ENCODE results near the gene ZDHHC18.
"Not testable (repeated sequence)": the region's sequence is repeated elsewhere in the genome, so short reads cannot be mapped to it uniquely, and the experiment has no call there.

Gene ZDHHC18

GRCh38 chr1:26837665-26838064, 11.2 kb downstream of the ZDHHC18 start:
- not testable (repeated sequence) for DNase-seq

GRCh38 chr1:26838474-26839338, 12.2 kb downstream of the ZDHHC18 start:
- no peak for DNase-seq

GRCh38 chr1:26839339-26839722, 12.8 kb downstream of the ZDHHC18 start:
- no peak for DNase-seq

GRCh38 chr1:26839779-26840178, 13.3 kb downstream of the ZDHHC18 start:
- DNase-seq, result no peak

GRCh38 chr1:26844424-26845196, 18.1 kb downstream of the ZDHHC18 start:
- DNase-seq, result no peak

GRCh38 chr1:26847826-26848225, 21.3 kb downstream of the ZDHHC18 start:
- not testable (repeated sequence) for DNase-seq

GRCh38 chr1:26848499-26848898, 22.0 kb downstream of the ZDHHC18 start:
- DNase-seq, result no peak

GRCh38 chr1:26848941-26849774, 22.7 kb downstream of the ZDHHC18 start:
- DNase-seq, result no peak

GRCh38 chr1:26851106-26851684, 24.7 kb downstream of the ZDHHC18 start:
- no peak for DNase-seq

GRCh38 chr1:26852701-26853100, 26.2 kb downstream of the ZDHHC18 start:
- no peak for DNase-seq

- DNase-seq, result peak in 1 of 2 donors; percentile 74
These were observed 26.7 kb downstream of the ZDHHC18 start for GRCh38 chr1:26853156-26853555.

- no peak for DNase-seq
These were observed 27.1 kb downstream of the ZDHHC18 start for GRCh38 chr1:26853600-26853999.

- no peak for DNase-seq
These were observed 28.4 kb downstream of the ZDHHC18 start for GRCh38 chr1:26854906-26855305.

- no peak for DNase-seq
These were observed 29.1 kb downstream of the ZDHHC18 start for GRCh38 chr1:26855636-26856035.

GRCh38 chr1:26856181-26856580, 29.7 kb downstream of the ZDHHC18 start:
- DNase-seq, result no peak

GRCh38 chr1:26856604-26857469, 30.3 kb downstream of the ZDHHC18 start:
- DNase-seq, result no peak

- DNase-seq, result no peak
These were observed 31.1 kb downstream of the ZDHHC18 start for GRCh38 chr1:26857473-26858060.

- DNase-seq, result no peak
These were observed 31.7 kb downstream of the ZDHHC18 start for GRCh38 chr1:26858160-26858559.

- DNase-seq, result no peak
These were observed 32.6 kb downstream of the ZDHHC18 start for GRCh38 chr1:26858891-26859640.

- no peak for DNase-seq
These were observed 34.8 kb downstream of the ZDHHC18 start for GRCh38 chr1:26861286-26861701.

Data from hippocampal formation (tissue), 2 donors.